ENCODE measurements around the gene TACR2. TPM values are rescaled to one million over a fixed set of nuclear protein-coding genes. Genes with fewer than 3 reads are reported as not detected.

The TACR2 gene
- total RNA-seq, 1 experiment from 2014 or later, result 0.57 TPM

GRCh38 chr10:69415049-69415448, 1.7 kb downstream of the TACR2 start:
- H3K4me1 Mint-ChIP-seq (ENCODE audit: low read depth, unreplicated experiment), result peaks cover 19% of the 10 kb centered on the region
- CTCF ChIA-PET, result no interaction called here

GRCh38 chr10:69414036-69415018, 2.4 kb downstream of the TACR2 start:
- DNase-seq, result no peak
- H3K4me1 ChIP-seq, result peaks cover 25% of the 10 kb centered on the region
- intact Hi-C loops (cut with micrococcal nuclease; ENCODE audit: unreplicated experiment), result no loop called here
- H3K36me3 ChIP-seq (ENCODE audit: control insufficient read depth, insufficient read depth, low read length), result no peaks in the 10 kb centered on the region
- POLR2A ChIA-PET, result interaction anchor here (0.6 to 0.9 kb wide), 2 partner anchors 12 to 242 kb away, joined by 3 read pairs; no protein-coding TSS in a partner anchor
- no TSS peak for BruUV-seq (replicated peaks)
- Mint-ChIP-seq H3K36me3 (ENCODE audit: insufficient read depth, unreplicated experiment) (no peaks in the 10 kb centered on the region), H3K4me1 (ENCODE audit: low read depth, unreplicated experiment) (peaks cover 19% of the 10 kb centered on the region), H3K27me3 (ENCODE audit: insufficient read depth, unreplicated experiment) (no peaks in the 10 kb centered on the region), H3K4me3 (ENCODE audit: unreplicated experiment) (no peak overlapping the region), H3K9me3 (ENCODE audit: unreplicated experiment) (no peaks in the 10 kb centered on the region), H3K27ac (ENCODE audit: unreplicated experiment) (no peak overlapping the region)
- H3K4me3 ChIP-seq (ENCODE audit: low read depth, low read length), result no peak overlapping the region
- no peaks in the 10 kb centered on the region for H3K9me3 ChIP-seq
- H3K27me3 ChIP-seq (replicated peaks; ENCODE audit: control insufficient read depth, insufficient read depth, low read length), result no peaks in the 10 kb centered on the region
- CTCF ChIA-PET, result interaction anchor here (0.6 kb wide), 1 partner anchor 191 kb away, joined by 3 read pairs; no protein-coding TSS in a partner anchor
- no peak for TF ChIP-seq CTCF (IDR thresholded peaks at IDR 0.05; ENCODE audit: insufficient read depth in 1 of 2, low read depth in 1 of 2, low read length in 1 of 2, severe bottlenecking in 1 of 2, unreplicated experiment in 1 of 2)

More at GRCh38 chr10:69415049-69415448, 1.7 kb downstream of the TACR2 start:
- H3K9me3 ChIP-seq, result no peaks in the 10 kb centered on the region
- H3K27me3 ChIP-seq (replicated peaks; ENCODE audit: control insufficient read depth, insufficient read depth, low read length), result no peaks in the 10 kb centered on the region
- H3K27me3 Mint-ChIP-seq (ENCODE audit: insufficient read depth, unreplicated experiment), result no peaks in the 10 kb centered on the region
- H3K4me3 Mint-ChIP-seq (ENCODE audit: unreplicated experiment), result no peak overlapping the region
- TF ChIP-seq CTCF (IDR thresholded peaks at IDR 0.05; ENCODE audit: insufficient read depth in 1 of 2, low read depth in 1 of 2, low read length in 1 of 2, severe bottlenecking in 1 of 2, unreplicated experiment in 1 of 2), result no peak
- intact Hi-C loops (cut with micrococcal nuclease; ENCODE audit: unreplicated experiment), result no loop called here
- POLR2A ChIA-PET, result interaction anchor here (0.6 to 0.9 kb wide), 2 partner anchors 11 to 241 kb away, joined by 3 read pairs; no protein-coding TSS in a partner anchor
- H3K9me3 Mint-ChIP-seq (ENCODE audit: unreplicated experiment), result no peaks in the 10 kb centered on the region
- no TSS peak for BruUV-seq (replicated peaks)
- no peak overlapping the region for H3K4me3 ChIP-seq (ENCODE audit: low read depth, low read length)
- no peak overlapping the region for H3K27ac Mint-ChIP-seq (ENCODE audit: unreplicated experiment)
- no peaks in the 10 kb centered on the region for H3K36me3 Mint-ChIP-seq (ENCODE audit: insufficient read depth, unreplicated experiment)
- H3K4me1 ChIP-seq, result peaks cover 23% of the 10 kb centered on the region
- H3K36me3 ChIP-seq (ENCODE audit: control insufficient read depth, insufficient read depth, low read length), result no peaks in the 10 kb centered on the region
- DNase-seq, result no peak

GRCh38 chr10:69413221-69413865, 3.4 kb downstream of the TACR2 start:
- Mint-ChIP-seq H3K4me3 (ENCODE audit: unreplicated experiment) (no peak overlapping the region), H3K9me3 (ENCODE audit: unreplicated experiment) (no peaks in the 10 kb centered on the region), H3K27me3 (ENCODE audit: insufficient read depth, unreplicated experiment) (no peaks in the 10 kb centered on the region), H3K27ac (ENCODE audit: unreplicated experiment) (no peak overlapping the region), H3K4me1 (ENCODE audit: low read depth, unreplicated experiment) (peaks cover 20% of the 10 kb centered on the region), H3K36me3 (ENCODE audit: insufficient read depth, unreplicated experiment) (peaks cover 6% of the 10 kb centered on the region)
- Histone ChIP-seq H3K36me3 (ENCODE audit: control insufficient read depth, insufficient read depth, low read length) (no peaks in the 10 kb centered on the region), H3K4me1 (peaks cover 26% of the 10 kb centered on the region), H3K4me3 (ENCODE audit: low read depth, low read length) (no peak overlapping the region), H3K27me3 (replicated peaks; ENCODE audit: control insufficient read depth, insufficient read depth, low read length) (no peaks in the 10 kb centered on the region), H3K9me3 (no peaks in the 10 kb centered on the region)
- ChIA-PET POLR2A (interaction anchor here (0.6 kb wide), 1 partner anchor 38 kb away, joined by 3 read pairs; no protein-coding TSS in a partner anchor), CTCF (interaction anchor here (0.5 to 1.0 kb wide), 3 partner anchors 148 to 202 kb away, joined by 3 read pairs; no protein-coding TSS in a partner anchor)
- peak in 1 of 2 experiments; percentile 69 for DNase-seq
- BruUV-seq (replicated peaks), result no TSS peak
- intact Hi-C loops (cut with micrococcal nuclease; ENCODE audit: unreplicated experiment), result no loop called here
- peak; percentile 64 to 73 for TF ChIP-seq CTCF (IDR thresholded peaks at IDR 0.05; ENCODE audit: insufficient read depth in 1 of 2, low read depth in 1 of 2, low read length in 1 of 2, severe bottlenecking in 1 of 2, unreplicated experiment in 1 of 2)
